ENCODE measurements around the gene GNRH2. TPM values are rescaled to one million over a fixed set of nuclear protein-coding genes. Genes with fewer than 3 reads are reported as not detected.
A peak's percentile ranks its signal among the peaks of the same experiment; 100 is the strongest.

The GNRH2 gene
- total RNA-seq = not detected in 2 replicates
- polyA plus RNA-seq = not detected in 2 replicates
- polyA plus RNA-seq (2012) = not detected in 2 replicates
- polyA minus RNA-seq (ENCODE audit: low replicate concordance) = not detected in 2 replicates

GRCh38 chr20:3043322-3043721 is at the start of gene GNRH2:
Gene GNRH2, plus strand, starts transcription at chr20:3043622. Its CDS starts 793 bp downstream, at chr20:3044415.
- no peak for TF ChIP-seq EZH2 (IDR thresholded peaks at IDR 0.05; ENCODE audit: low read length, missing control alignments)
- H3K27ac ChIP-seq (ENCODE audit: insufficient read depth, low read length) = peak within 1 kb of the TSS; percentile 9
- H3K36me3 ChIP-seq (ENCODE audit: control insufficient read depth, insufficient read depth, low read length) = peaks cover 11% of the 10 kb centered on the region
- H2AFZ ChIP-seq (ENCODE audit: low read length) = no peak within 1 kb of the TSS
- no peak within 1 kb of the TSS for H3K9ac ChIP-seq (ENCODE audit: insufficient read depth, low read length)
- H3K79me2 ChIP-seq (ENCODE audit: control insufficient read depth, insufficient read depth, low read length) = peaks cover 9% of the 10 kb centered on the region
- H4K20me1 ChIP-seq (ENCODE audit: control insufficient read depth, extremely low read depth, insufficient read depth, low read length) = no peaks in the 10 kb centered on the region
- no peak within 1 kb of the TSS for H3K4me2 ChIP-seq (ENCODE audit: extremely low read depth, insufficient read depth, low read length)
- no peaks in the 10 kb centered on the region for H3K9me3 ChIP-seq (ENCODE audit: control insufficient read depth, insufficient read depth, low read depth, low read length)
- no peak within 1 kb of the TSS for H3K4me3 ChIP-seq (replicated peaks in 1 of 4; ENCODE audit: control extremely low read depth in 1 of 4, insufficient read depth in 1 of 4, low read depth in 3 of 4, low read length in 4 of 4)
- no peaks in the 10 kb centered on the region for H3K27me3 ChIP-seq (ENCODE audit: control insufficient read depth, insufficient read depth, low read length)
- peaks cover 11% of the 10 kb centered on the region for H3K4me1 ChIP-seq (ENCODE audit: control insufficient read depth, extremely low read depth, insufficient read depth, low read length)
- DNase-seq (ENCODE audit: low read depth in 2 of 2) = no peak

- H3K27ac ChIP-seq (ENCODE audit: insufficient read depth, low read length) = no peak overlapping the region
- no peaks in the 10 kb centered on the region for H4K20me1 ChIP-seq (ENCODE audit: control insufficient read depth, extremely low read depth, insufficient read depth, low read length)
- no peaks in the 10 kb centered on the region for H3K27me3 ChIP-seq (ENCODE audit: control insufficient read depth, insufficient read depth, low read length)
- H3K79me2 ChIP-seq (ENCODE audit: control insufficient read depth, insufficient read depth, low read length) = no peaks in the 10 kb centered on the region
- no peak overlapping the region for H3K4me2 ChIP-seq (ENCODE audit: extremely low read depth, insufficient read depth, low read length)
- no peak overlapping the region for H3K9ac ChIP-seq (ENCODE audit: insufficient read depth, low read length)
- TF ChIP-seq EZH2 (IDR thresholded peaks at IDR 0.05; ENCODE audit: low read length, missing control alignments) (no peak), CTCF (conservative IDR thresholded peaks at IDR 0.05 in 1 of 2, IDR thresholded peaks at IDR 0.05 in 1 of 2; ENCODE audit: low read depth in 1 of 2, low read length in 2 of 2) (no peak)
- H3K9me3 ChIP-seq (ENCODE audit: control insufficient read depth, insufficient read depth, low read depth, low read length) = no peaks in the 10 kb centered on the region
- no peaks in the 10 kb centered on the region for H3K36me3 ChIP-seq (ENCODE audit: control insufficient read depth, insufficient read depth, low read length)
- H3K4me3 ChIP-seq (replicated peaks in 1 of 4; ENCODE audit: control extremely low read depth in 1 of 4, insufficient read depth in 1 of 4, low read depth in 3 of 4, low read length in 4 of 4) = no peak overlapping the region
- no peak overlapping the region for H2AFZ ChIP-seq (ENCODE audit: low read length)
- no peak for DNase-seq (ENCODE audit: low read depth in 2 of 2)
- no peaks in the 10 kb centered on the region for H3K4me1 ChIP-seq (ENCODE audit: control insufficient read depth, extremely low read depth, insufficient read depth, low read length)
Measured at GRCh38 chr20:2995796-2996195, 47.6 kb upstream of the GNRH2 start.

DNA sequence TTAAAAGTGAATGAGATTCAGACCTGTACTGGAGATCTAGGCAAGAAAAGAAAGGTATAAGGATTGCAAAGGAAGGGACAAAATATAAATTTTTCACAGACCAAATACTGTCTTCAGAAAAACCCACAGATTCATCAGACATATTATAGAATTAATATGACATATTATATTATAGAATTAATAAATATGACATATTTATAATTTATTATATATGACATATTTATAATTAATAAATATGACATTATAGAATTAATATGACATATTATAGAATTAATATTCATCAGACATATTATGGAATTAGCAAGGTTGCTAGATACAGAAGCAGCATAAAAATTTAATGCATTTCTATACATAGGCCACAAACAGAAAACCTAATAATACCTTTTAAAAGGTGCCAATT is 44.7 kb upstream of the GNRH2 start:
- H3K79me2 ChIP-seq (ENCODE audit: control insufficient read depth, insufficient read depth, low read length) = no peaks in the 10 kb centered on the region
- no peak for DNase-seq (ENCODE audit: low read depth in 2 of 2)
- no peak for TF ChIP-seq EZH2 (IDR thresholded peaks at IDR 0.05; ENCODE audit: low read length, missing control alignments)
- no peak for TF ChIP-seq CTCF (conservative IDR thresholded peaks at IDR 0.05 in 1 of 2, IDR thresholded peaks at IDR 0.05 in 1 of 2; ENCODE audit: low read depth in 1 of 2, low read length in 2 of 2)
- no peaks in the 10 kb centered on the region for H3K9me3 ChIP-seq (ENCODE audit: control insufficient read depth, insufficient read depth, low read depth, low read length)
- no peaks in the 10 kb centered on the region for H3K4me1 ChIP-seq (ENCODE audit: control insufficient read depth, extremely low read depth, insufficient read depth, low read length)
- no peak overlapping the region for H3K27ac ChIP-seq (ENCODE audit: insufficient read depth, low read length)
- no peak overlapping the region for H2AFZ ChIP-seq (ENCODE audit: low read length)
- no peaks in the 10 kb centered on the region for H3K27me3 ChIP-seq (ENCODE audit: control insufficient read depth, insufficient read depth, low read length)
- no peak overlapping the region for H3K9ac ChIP-seq (ENCODE audit: insufficient read depth, low read length)
- H3K36me3 ChIP-seq (ENCODE audit: control insufficient read depth, insufficient read depth, low read length) = no peaks in the 10 kb centered on the region
- H4K20me1 ChIP-seq (ENCODE audit: control insufficient read depth, extremely low read depth, insufficient read depth, low read length) = no peaks in the 10 kb centered on the region
- no peak overlapping the region for H3K4me2 ChIP-seq (ENCODE audit: extremely low read depth, insufficient read depth, low read length)
- H3K4me3 ChIP-seq (replicated peaks in 1 of 4; ENCODE audit: control extremely low read depth in 1 of 4, insufficient read depth in 1 of 4, low read depth in 3 of 4, low read length in 4 of 4) = no peak overlapping the region
